WI38 (cell line): ENCODE measurements around the gene AGPAT4.

ENCODE experiments used
- H3K4me3 ChIP-seq: 2 replicates; pipeline ENCODE4 v1.5.1; 2011; ENCODE audit warnings: low read depth, mild to moderate bottlenecking, control low read depth, low read length
- CTCF ChIP-seq: IDR thresholded peaks from 2 replicates; pipeline ENCODE4 v1.5.1; 2012; ENCODE audit warnings: low read depth, mild to moderate bottlenecking, control low read depth, low read length

The AGPAT4 gene

GRCh38 chr6:161091151-161091550 lies 182.7 kb downstream of the AGPAT4 start:
- no peak overlapping the region for H3K4me3 ChIP-seq
- no peak for TF ChIP-seq CTCF

GRCh38 chr6:161088676-161089328 lies 185.1 kb downstream of the AGPAT4 start:
- H3K4me3 ChIP-seq = no peak overlapping the region
- TF ChIP-seq CTCF = no peak

- H3K4me3 ChIP-seq = no peak overlapping the region
- no peak for TF ChIP-seq CTCF
These were observed 188.6 kb downstream of the AGPAT4 start for GRCh38 chr6:161085246-161085645.

- TF ChIP-seq CTCF = no peak
- H3K4me3 ChIP-seq = no peak overlapping the region
These were observed 191.6 kb downstream of the AGPAT4 start for GRCh38 chr6:161082215-161082614.

GRCh38 chr6:161080263-161080970 lies 193.4 kb downstream of the AGPAT4 start:
- TF ChIP-seq CTCF = no peak
- no peak overlapping the region for H3K4me3 ChIP-seq
